ENCODE data around the gene TRAF7. TPM values are rescaled to one million over a fixed set of nuclear protein-coding genes. Genes with fewer than 3 reads are reported as not detected.

Gene TRAF7
- total RNA-seq, 2 experiments from 2014 or later: 19.9 to 24.0 TPM

DNA sequence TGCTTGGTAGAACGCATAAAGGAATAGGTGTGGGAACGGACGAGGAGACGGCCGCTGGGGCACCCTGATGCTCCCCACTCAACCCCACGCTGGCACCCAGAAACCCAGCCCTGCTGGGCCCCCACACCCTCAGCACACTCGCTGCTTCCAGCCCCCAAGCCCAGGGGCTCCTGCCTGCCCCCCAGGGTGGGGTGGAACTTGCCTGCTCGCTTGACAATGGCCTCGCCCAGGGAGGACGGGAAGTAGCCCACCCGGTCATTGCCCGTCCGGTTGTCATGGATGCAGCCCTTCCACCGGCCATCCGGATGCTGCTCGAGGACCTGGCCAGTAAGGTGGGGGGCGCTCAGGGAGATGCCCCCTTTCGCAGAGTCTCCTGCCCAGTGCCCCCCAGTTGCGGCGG is 30.9 kb downstream of the TRAF7 start:
- H3K36me3 Mint-ChIP-seq (ENCODE audit: low read depth): no peaks in the 10 kb centered on the region
- DNase-seq (no peak), ATAC-seq (ENCODE audit: poor library complexity) (no peak)
- ChIA-PET CTCF (no interaction called here), POLR2A (no interaction called here)
- Histone ChIP-seq H3K36me3 (ENCODE audit: insufficient read depth, low read length) (no peaks in the 10 kb centered on the region), H3K4me1 (ENCODE audit: insufficient read depth, low read length) (no peaks in the 10 kb centered on the region), H3K4me3 (ENCODE audit: low read length) (no peak overlapping the region), H3K9me3 (ENCODE audit: control insufficient read depth in 1 of 2, insufficient read depth in 1 of 2, low read length in 2 of 2) (no peaks in the 10 kb centered on the region), H3K27me3 (ENCODE audit: control insufficient read depth in 1 of 2, insufficient read depth in 2 of 2, low read length in 2 of 2) (no peaks in the 10 kb centered on the region), H3K27ac (ENCODE audit: low read depth in 1 of 2, low read length in 2 of 2) (no peak overlapping the region)
- H3K4me1 Mint-ChIP-seq (ENCODE audit: low read depth): no peaks in the 10 kb centered on the region
- H3K27ac Mint-ChIP-seq: no peak overlapping the region
- H3K4me3 Mint-ChIP-seq: no peak overlapping the region
- intact Hi-C loops (cut with DNase I, micrococcal nuclease): no loop called here
- no peaks in the 10 kb centered on the region for H3K9me3 Mint-ChIP-seq
- H3K27me3 Mint-ChIP-seq: no peaks in the 10 kb centered on the region
- TF ChIP-seq, protein P1, sequence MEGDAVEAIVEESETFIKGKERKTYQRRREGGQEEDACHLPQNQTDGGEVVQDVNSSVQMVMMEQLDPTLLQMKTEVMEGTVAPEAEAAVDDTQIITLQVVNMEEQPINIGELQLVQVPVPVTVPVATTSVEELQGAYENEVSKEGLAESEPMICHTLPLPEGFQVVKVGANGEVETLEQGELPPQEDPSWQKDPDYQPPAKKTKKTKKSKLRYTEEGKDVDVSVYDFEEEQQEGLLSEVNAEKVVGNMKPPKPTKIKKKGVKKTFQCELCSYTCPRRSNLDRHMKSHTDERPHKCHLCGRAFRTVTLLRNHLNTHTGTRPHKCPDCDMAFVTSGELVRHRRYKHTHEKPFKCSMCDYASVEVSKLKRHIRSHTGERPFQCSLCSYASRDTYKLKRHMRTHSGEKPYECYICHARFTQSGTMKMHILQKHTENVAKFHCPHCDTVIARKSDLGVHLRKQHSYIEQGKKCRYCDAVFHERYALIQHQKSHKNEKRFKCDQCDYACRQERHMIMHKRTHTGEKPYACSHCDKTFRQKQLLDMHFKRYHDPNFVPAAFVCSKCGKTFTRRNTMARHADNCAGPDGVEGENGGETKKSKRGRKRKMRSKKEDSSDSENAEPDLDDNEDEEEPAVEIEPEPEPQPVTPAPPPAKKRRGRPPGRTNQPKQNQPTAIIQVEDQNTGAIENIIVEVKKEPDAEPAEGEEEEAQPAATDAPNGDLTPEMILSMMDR (IDR thresholded peaks at IDR 0.05): no peak

GRCh38 chr16:2187212-2187611 is 31.6 kb downstream of the TRAF7 start:
- intact Hi-C loops (cut with DNase I, micrococcal nuclease): no loop called here
- no peaks in the 10 kb centered on the region for H3K36me3 Mint-ChIP-seq (ENCODE audit: low read depth)
- no peak for ATAC-seq (ENCODE audit: poor library complexity)
- no peak overlapping the region for H3K27ac Mint-ChIP-seq
- ChIA-PET POLR2A (no interaction called here), CTCF (no interaction called here)
- H3K36me3 ChIP-seq (ENCODE audit: insufficient read depth, low read length): no peaks in the 10 kb centered on the region
- no peak overlapping the region for H3K4me3 Mint-ChIP-seq
- DNase-seq: no peak
- H3K4me1 ChIP-seq (ENCODE audit: insufficient read depth, low read length): no peaks in the 10 kb centered on the region
- no peaks in the 10 kb centered on the region for H3K9me3 ChIP-seq (ENCODE audit: control insufficient read depth in 1 of 2, insufficient read depth in 1 of 2, low read length in 2 of 2)
- no peaks in the 10 kb centered on the region for H3K4me1 Mint-ChIP-seq (ENCODE audit: low read depth)
- no peaks in the 10 kb centered on the region for H3K27me3 Mint-ChIP-seq
- H3K4me3 ChIP-seq (ENCODE audit: low read length): no peak overlapping the region
- TF ChIP-seq, protein P1 (IDR thresholded peaks at IDR 0.05): no peak
- no peaks in the 10 kb centered on the region for H3K27me3 ChIP-seq (ENCODE audit: control insufficient read depth in 1 of 2, insufficient read depth in 2 of 2, low read length in 2 of 2)
- H3K9me3 Mint-ChIP-seq: no peaks in the 10 kb centered on the region
- H3K27ac ChIP-seq (ENCODE audit: low read depth in 1 of 2, low read length in 2 of 2): no peak overlapping the region

- Histone ChIP-seq H3K4me3 (ENCODE audit: low read length) (no peak overlapping the region), H3K36me3 (ENCODE audit: insufficient read depth, low read length) (no peaks in the 10 kb centered on the region), H3K27me3 (ENCODE audit: control insufficient read depth in 1 of 2, insufficient read depth in 2 of 2, low read length in 2 of 2) (no peaks in the 10 kb centered on the region), H3K27ac (ENCODE audit: low read depth in 1 of 2, low read length in 2 of 2) (no peak overlapping the region), H3K9me3 (ENCODE audit: control insufficient read depth in 1 of 2, insufficient read depth in 1 of 2, low read length in 2 of 2) (no peaks in the 10 kb centered on the region), H3K4me1 (ENCODE audit: insufficient read depth, low read length) (no peaks in the 10 kb centered on the region)
- DNase-seq (no peak), ATAC-seq (ENCODE audit: poor library complexity) (no peak)
- intact Hi-C loops (cut with DNase I, micrococcal nuclease): no loop called here
- CTCF ChIA-PET: no interaction called here
- no peak overlapping the region for H3K27ac Mint-ChIP-seq
- H3K27me3 Mint-ChIP-seq: no peaks in the 10 kb centered on the region
- no peak overlapping the region for H3K4me3 Mint-ChIP-seq
- H3K36me3 Mint-ChIP-seq (ENCODE audit: low read depth): no peaks in the 10 kb centered on the region
- H3K9me3 Mint-ChIP-seq: no peaks in the 10 kb centered on the region
- TF ChIP-seq, protein P1 (IDR thresholded peaks at IDR 0.05): no peak
- no peaks in the 10 kb centered on the region for H3K4me1 Mint-ChIP-seq (ENCODE audit: low read depth)
- POLR2A ChIA-PET: no interaction called here
Measured at GRCh38 chr16:2188395-2188794, 32.8 kb downstream of the TRAF7 start.

Measured in CD4-positive, alpha-beta T cell (primary cell).